GM12878 (cell line): Measurements from ENCODE around the gene PADI3. TPM values are rescaled to one million over a fixed set of nuclear protein-coding genes. Genes with fewer than 3 reads are reported as not detected.

Experiments
- ATAC-seq: fragments of 200-7000 bp; cut with Tn5 transposase; 3 replicates; pipeline ENCODE4 v1.9.1; 2020; ENCODE audit warnings: mild to moderate bottlenecking, moderate library complexity
- BruUV-seq: library from RNA; stranded (reverse); fragments of 400-500 nt; replicated peaks from 2 replicates; lab custom pipeline; 2021; lab: Mats Ljungman, UMichigan
- CTCF ChIA-PET: fragments of 300-600 bp; sonication (Branson Sonifier 250); formaldehyde crosslinking; extraction: SDS; loops from one replicate; lab custom pipeline; 2021; ENCODE audit warnings: inconsistent platforms; lab: Yijun Ruan, JAX
- POLR2A ChIA-PET: fragments of 350-600 bp; formaldehyde crosslinking; extraction: SDS; loops from one replicate; lab custom pipeline; 2021; ENCODE audit warnings: inconsistent platforms; lab: Charles Lee
- RAD21 ChIA-PET: fragments of 300-600 bp; sonication (Branson Sonifier 250); formaldehyde crosslinking; loops from one replicate; lab custom pipeline; 2023; ENCODE audit warnings: antibody characterized with exemption; ENCODE audit not compliant: unreplicated experiment; lab: Charles Lee
- SMC1A ChIA-PET: fragments of 300-600 bp; sonication (Branson Sonifier 250); formaldehyde crosslinking; loops from one replicate; lab custom pipeline; 2023; ENCODE audit not compliant: unreplicated experiment, uncharacterized antibody; lab: Charles Lee
- DNase-seq: peaks from one replicate; pipeline ENCODE4 v3.0.0-alpha.2; 2011; ENCODE audit warnings: low read depth, low spot score
- FAIRE-seq: peaks from 3 replicates; lab custom pipeline; 2011; peaks lifted over from hg19 to GRCh38; lab: Jason Lieb, UNC
- H2AFZ ChIP-seq: 2 replicates; pipeline ENCODE4 v1.6.0; 2011; ENCODE audit warnings: low read depth, low read length, control low read depth; ENCODE audit not compliant: control insufficient read depth
- H3K27ac ChIP-seq: 2 replicates; pipeline ENCODE4 v1.5.1; 2011; ENCODE audit warnings: control low read depth; ENCODE audit not compliant: control insufficient read depth, insufficient read depth
- H3K27me3 ChIP-seq, 2 experiments: replicated peaks in 1 of 2; 2 replicates each; pipeline versions ENCODE4 v1.6.0 to v1.6.1; 2011; ENCODE audit warnings: low read length in 1 of 2; ENCODE audit not compliant: control insufficient read depth in 2 of 2, insufficient read depth in 2 of 2
- H3K36me3 ChIP-seq, 2 experiments: 2 replicates each; pipeline ENCODE4 v1.5.1; 2011; ENCODE audit warnings: low read length in 1 of 2; ENCODE audit not compliant: control insufficient read depth in 2 of 2, insufficient read depth in 2 of 2
- H3K4me1 ChIP-seq: 2 replicates; pipeline ENCODE4 v1.6.1; 2011; ENCODE audit warnings: mild to moderate bottlenecking, low read length, moderate library complexity, mixed read lengths; ENCODE audit not compliant: control insufficient read depth, insufficient read depth
- H3K4me2 ChIP-seq: 2 replicates; pipeline ENCODE4 v1.6.0; 2011; ENCODE audit warnings: control low read depth; ENCODE audit not compliant: control insufficient read depth, insufficient read depth
- H3K4me3 ChIP-seq: fragments of 200-600 bp; sonication (generic); 2 replicates; pipeline ENCODE4 v1.5.1; 2016
- H3K79me2 ChIP-seq: 2 replicates; pipeline ENCODE4 v1.6.0; 2011; ENCODE audit warnings: low read length; ENCODE audit not compliant: control insufficient read depth, insufficient read depth
- H3K9ac ChIP-seq: 2 replicates; pipeline ENCODE4 v1.8.0; 2011; ENCODE audit warnings: low read length, control low read depth, mixed read lengths; ENCODE audit not compliant: control insufficient read depth, insufficient read depth
- H3K9me3 ChIP-seq: replicated peaks from 3 replicates; pipeline ENCODE4 v1.5.1; 2011; ENCODE audit warnings: mild to moderate bottlenecking, low read length; ENCODE audit not compliant: control insufficient read depth, insufficient read depth
- H4K20me1 ChIP-seq: 2 replicates; pipeline ENCODE4 v1.6.0; 2011; ENCODE audit not compliant: control insufficient read depth, insufficient read depth
- BMI1 ChIP-seq: fragments of 450-650 bp; IDR thresholded peaks from 2 replicates; pipeline ENCODE4 v1.6.1; 2016; ENCODE audit warnings: mild to moderate bottlenecking, moderate library complexity, borderline replicate concordance
- CBFB ChIP-seq: IDR thresholded peaks from 2 replicates; pipeline ENCODE4 v1.6.1; 2016; ENCODE audit warnings: antibody characterized with exemption, low read depth
- CHD4 ChIP-seq: fragments of 200-600 bp; sonication (generic); IDR thresholded peaks from 2 replicates; pipeline ENCODE4 v1.6.1; 2016; ENCODE audit warnings: mild to moderate bottlenecking
- EGR1 ChIP-seq, 2 experiments: IDR thresholded peaks; 1 replicate in 1 of 2; 2 replicates in 1 of 2; pipeline ENCODE4 v1.6.1; 2011 to 2012; ENCODE audit warnings: low read depth in 2 of 2, low read length in 2 of 2, borderline replicate concordance in 1 of 2, mild to moderate bottlenecking in 1 of 2, moderate library complexity in 1 of 2
- JUND ChIP-seq: IDR thresholded peaks from 2 replicates; pipeline ENCODE4 v1.6.1; 2012; ENCODE audit warnings: low read depth, mild to moderate bottlenecking, low read length, improper control_type of control experiment, moderate library complexity
- MXI1 ChIP-seq: fragments of 150-350 bp; IDR thresholded peaks from 2 replicates; pipeline ENCODE4 v1.6.1; 2011; ENCODE audit warnings: low read depth, mild to moderate bottlenecking, inconsistent platforms, low read length, improper control_type of control experiment
- MYB ChIP-seq: fragments of 150-350 bp; IDR thresholded peaks from 2 replicates; pipeline ENCODE4 v1.6.1; 2014; ENCODE audit warnings: mild to moderate bottlenecking, low read depth, low read length, borderline replicate concordance
- PML ChIP-seq: IDR thresholded peaks from 2 replicates; pipeline ENCODE4 v1.6.1; 2012; ENCODE audit warnings: low read length, inconsistent platforms
- POU2F2 ChIP-seq: IDR thresholded peaks from 3 replicates; pipeline ENCODE4 v1.6.1; 2011; ENCODE audit warnings: low read depth, mild to moderate bottlenecking, low read length, borderline replicate concordance
- SMAD1 ChIP-seq: fragments of 450-650 bp; IDR thresholded peaks from 2 replicates; pipeline ENCODE4 v1.6.1; 2018; ENCODE audit warnings: mild to moderate bottlenecking, low read depth; ENCODE audit not compliant: partially characterized antibody
- SMAD5 ChIP-seq: IDR thresholded peaks from 2 replicates; pipeline ENCODE4 v1.6.1; 2016; ENCODE audit warnings: antibody characterized with exemption, low read depth
- SMARCA5 ChIP-seq: fragments of 450-650 bp; IDR thresholded peaks from 2 replicates; pipeline ENCODE4 v1.6.1; 2017; ENCODE audit warnings: mild to moderate bottlenecking
- SPI1 ChIP-seq: IDR thresholded peaks from 2 replicates; pipeline ENCODE4 v1.6.1; 2011; ENCODE audit warnings: low read depth, mild to moderate bottlenecking, low read length, moderate library complexity, borderline replicate concordance; ENCODE audit not compliant: insufficient read depth
- SUPT20H ChIP-seq: IDR thresholded peaks from 2 replicates; pipeline ENCODE4 v1.6.1; 2011; ENCODE audit warnings: low read depth, mild to moderate bottlenecking, low read length, moderate library complexity, borderline replicate concordance; ENCODE audit not compliant: control insufficient read depth
- WGBS: methylation state at CpG from one replicate; pipeline ENCODE4 v1.1.6; 2016; ENCODE audit warnings: low lambda C conversion rate; ENCODE audit not compliant: insufficient replicate concordance, insufficient coverage; ENCODE audit errors: missing lambda C conversion rate; 5-methylcytosine and 5-hydroxymethylcytosine counted together
- in situ Hi-C: fragments of 300-500 bp; cut with MboI; formaldehyde crosslinking; loops from 9 replicates; pipeline ENCODE4 v1.14.3; 2018; ENCODE audit warnings: mixed read lengths
- intact Hi-C: fragments of 100-400 bp; cut with micrococcal nuclease; formaldehyde crosslinking; loops from one replicate; pipeline ENCODE4 v1.14.2; 2022; ENCODE audit not compliant: unreplicated experiment
- polyA plus RNA-seq, 11 experiments: library from polyadenylated mRNA; depleted of rRNA in 4 of 11; unstranded in 6 of 11; stranded (reverse) in 5 of 11; fragments of >200 nt; fragmentation: Nextera tagmentation in 4 of 11; fragmentation: Illumina TruSeq in 1 of 11; extraction: Ambion mirVana in 4 of 11; extraction: Trizol in 1 of 11; gene quantifications; 1 replicate in 1 of 11; 2 replicates in 10 of 11; pipeline versions ENCODE4 v1.2.1 to v1.2.3, GENCODE V29; 2011 to 2016; ENCODE audit warnings: inconsistent platforms in 2 of 11, missing spikeins in 2 of 11, low read depth in 1 of 11
- total RNA-seq, 4 experiments: library from RNA; depleted of rRNA in 3 of 4; stranded (reverse); fragments of >200 nt in 3 of 4; fragmentation: Illumina TruSeq in 1 of 4; extraction: Trizol in 1 of 4; gene quantifications; 2 replicates each; pipeline versions ENCODE4 v1.2.1 to v1.2.3, GENCODE V29; 2013 to 2021
- TF ChIP-seq, protein P1 (sequence below): IDR thresholded peaks from 2 replicates; pipeline ENCODE4 v1.6.1; 2011; ENCODE audit warnings: mild to moderate bottlenecking, low read depth, low read length, moderate library complexity; ENCODE audit not compliant: insufficient replicate concordance
- TF ChIP-seq, protein P2 (sequence below): fragments of 450-650 bp; IDR thresholded peaks from 2 replicates; pipeline ENCODE4 v1.6.1; 2017; ENCODE audit warnings: borderline replicate concordance
- TF ChIP-seq, protein P3 (sequence below): fragments of 450-650 bp; IDR thresholded peaks from 2 replicates; pipeline ENCODE4 v1.6.1; 2017; ENCODE audit warnings: mild to moderate bottlenecking
- TF ChIP-seq, protein P4 (sequence below): IDR thresholded peaks from 2 replicates; pipeline ENCODE4 v1.6.1; 2011; ENCODE audit warnings: borderline replicate concordance, low read depth, mild to moderate bottlenecking, moderate library complexity, mixed read lengths, low read length; ENCODE audit not compliant: insufficient read depth; ENCODE audit errors: extremely low read length

Gene PADI3
- total and polyA plus RNA-seq, 10 of the 15 experiments (the other 5 are each of a cell fraction or from before 2014, with no cell fraction given), result 0.01 TPM; not detected in 9

DNA sequence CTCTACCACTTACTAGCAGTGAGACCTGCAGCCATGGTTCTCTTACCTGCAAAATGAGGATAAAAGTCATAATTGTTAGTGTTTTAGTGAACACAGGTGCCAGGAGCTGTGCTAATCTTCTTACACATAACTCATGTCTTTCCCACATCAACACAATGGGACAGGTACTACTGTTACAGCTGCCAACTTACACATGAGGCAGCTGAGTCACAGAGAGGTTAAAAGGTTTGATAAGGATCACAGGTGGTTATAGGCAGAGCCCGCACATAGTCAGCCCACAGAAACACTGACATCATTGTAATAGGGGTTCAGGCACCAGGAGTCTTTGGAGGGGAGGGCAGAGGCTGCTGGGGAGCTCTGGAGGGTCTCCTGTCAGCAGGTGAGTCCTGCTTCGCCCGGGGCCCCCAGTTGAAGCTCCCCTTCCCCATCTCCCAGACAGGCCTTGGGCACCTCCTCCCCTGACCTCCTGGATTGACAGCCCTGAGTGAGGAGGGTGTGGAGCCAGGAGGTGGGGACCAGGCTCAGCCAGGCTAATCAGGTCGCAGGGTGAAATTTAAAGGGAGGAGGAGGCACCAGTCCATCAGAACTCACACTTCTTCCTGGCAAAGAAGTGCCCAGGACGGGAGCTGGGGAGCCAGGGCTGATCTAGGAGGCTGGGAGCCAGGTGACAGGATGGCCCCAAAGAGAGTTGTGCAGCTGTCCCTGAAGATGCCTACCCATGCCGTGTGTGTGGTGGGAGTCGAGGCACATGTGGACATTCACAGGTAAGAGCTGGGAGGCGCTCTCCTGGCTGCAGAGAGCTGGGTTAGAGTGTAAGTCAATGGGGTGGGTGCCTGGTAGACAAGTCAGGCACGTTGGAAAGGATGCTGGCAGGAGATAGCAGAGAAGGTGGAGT lies 44.1 kb upstream of the PADI3 start, which contains the start of gene PADI1:
Gene PADI1, plus strand, starts transcription at position 583 of the 895 bp plus-strand sequence. Its CDS starts 90 bp downstream, at position 673.
- H3K4me1 ChIP-seq, result peaks cover 14% of the 10 kb centered on the region
- TF ChIP-seq, protein P1, sequence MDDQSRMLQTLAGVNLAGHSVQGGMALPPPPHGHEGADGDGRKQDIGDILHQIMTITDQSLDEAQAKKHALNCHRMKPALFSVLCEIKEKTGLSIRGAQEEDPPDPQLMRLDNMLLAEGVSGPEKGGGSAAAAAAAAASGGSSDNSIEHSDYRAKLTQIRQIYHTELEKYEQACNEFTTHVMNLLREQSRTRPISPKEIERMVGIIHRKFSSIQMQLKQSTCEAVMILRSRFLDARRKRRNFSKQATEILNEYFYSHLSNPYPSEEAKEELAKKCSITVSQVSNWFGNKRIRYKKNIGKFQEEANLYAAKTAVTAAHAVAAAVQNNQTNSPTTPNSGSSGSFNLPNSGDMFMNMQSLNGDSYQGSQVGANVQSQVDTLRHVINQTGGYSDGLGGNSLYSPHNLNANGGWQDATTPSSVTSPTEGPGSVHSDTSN, result no peak
- TF ChIP-seq EGR1 (IDR thresholded peaks at IDR 0.05; ENCODE audit: borderline replicate concordance in 1 of 2, low read depth in 2 of 2, low read length in 2 of 2) (no peak), SMAD1 (no peak), BMI1 (no peak), SMAD5 (no peak), MYB (no peak), POU2F2 (no peak), CHD4 (no peak), MXI1 (no peak), SPI1 (no peak), PML (no peak), CBFB (no peak), JUND (no peak), SUPT20H (no peak), SMARCA5 (no peak)
- TF ChIP-seq, protein P2, sequence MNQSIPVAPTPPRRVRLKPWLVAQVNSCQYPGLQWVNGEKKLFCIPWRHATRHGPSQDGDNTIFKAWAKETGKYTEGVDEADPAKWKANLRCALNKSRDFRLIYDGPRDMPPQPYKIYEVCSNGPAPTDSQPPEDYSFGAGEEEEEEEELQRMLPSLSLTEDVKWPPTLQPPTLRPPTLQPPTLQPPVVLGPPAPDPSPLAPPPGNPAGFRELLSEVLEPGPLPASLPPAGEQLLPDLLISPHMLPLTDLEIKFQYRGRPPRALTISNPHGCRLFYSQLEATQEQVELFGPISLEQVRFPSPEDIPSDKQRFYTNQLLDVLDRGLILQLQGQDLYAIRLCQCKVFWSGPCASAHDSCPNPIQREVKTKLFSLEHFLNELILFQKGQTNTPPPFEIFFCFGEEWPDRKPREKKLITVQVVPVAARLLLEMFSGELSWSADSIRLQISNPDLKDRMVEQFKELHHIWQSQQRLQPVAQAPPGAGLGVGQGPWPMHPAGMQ, result no peak
- TF ChIP-seq, protein P3, sequence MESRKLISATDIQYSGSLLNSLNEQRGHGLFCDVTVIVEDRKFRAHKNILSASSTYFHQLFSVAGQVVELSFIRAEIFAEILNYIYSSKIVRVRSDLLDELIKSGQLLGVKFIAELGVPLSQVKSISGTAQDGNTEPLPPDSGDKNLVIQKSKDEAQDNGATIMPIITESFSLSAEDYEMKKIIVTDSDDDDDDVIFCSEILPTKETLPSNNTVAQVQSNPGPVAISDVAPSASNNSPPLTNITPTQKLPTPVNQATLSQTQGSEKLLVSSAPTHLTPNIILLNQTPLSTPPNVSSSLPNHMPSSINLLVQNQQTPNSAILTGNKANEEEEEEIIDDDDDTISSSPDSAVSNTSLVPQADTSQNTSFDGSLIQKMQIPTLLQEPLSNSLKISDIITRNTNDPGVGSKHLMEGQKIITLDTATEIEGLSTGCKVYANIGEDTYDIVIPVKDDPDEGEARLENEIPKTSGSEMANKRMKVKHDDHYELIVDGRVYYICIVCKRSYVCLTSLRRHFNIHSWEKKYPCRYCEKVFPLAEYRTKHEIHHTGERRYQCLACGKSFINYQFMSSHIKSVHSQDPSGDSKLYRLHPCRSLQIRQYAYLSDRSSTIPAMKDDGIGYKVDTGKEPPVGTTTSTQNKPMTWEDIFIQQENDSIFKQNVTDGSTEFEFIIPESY, result no peak
- TF ChIP-seq, protein P4, sequence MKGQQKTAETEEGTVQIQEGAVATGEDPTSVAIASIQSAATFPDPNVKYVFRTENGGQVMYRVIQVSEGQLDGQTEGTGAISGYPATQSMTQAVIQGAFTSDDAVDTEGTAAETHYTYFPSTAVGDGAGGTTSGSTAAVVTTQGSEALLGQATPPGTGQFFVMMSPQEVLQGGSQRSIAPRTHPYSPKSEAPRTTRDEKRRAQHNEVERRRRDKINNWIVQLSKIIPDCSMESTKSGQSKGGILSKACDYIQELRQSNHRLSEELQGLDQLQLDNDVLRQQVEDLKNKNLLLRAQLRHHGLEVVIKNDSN, result no peak
- TF ChIP-seq, all 136 proteins: peak for 0
- Histone ChIP-seq H3K4me3 (no peak within 1 kb of the TSS), H3K4me2 (no peak within 1 kb of the TSS), H3K79me2 (no peaks in the 10 kb centered on the region), H2AFZ (no peak within 1 kb of the TSS), H3K9me3 (no peaks in the 10 kb centered on the region), H3K9ac (no peak within 1 kb of the TSS), H4K20me1 (no peaks in the 10 kb centered on the region), H3K27me3 (no peaks in the 10 kb centered on the region; a peak in 1 of 4 replicates), H3K36me3 (no peaks in the 10 kb centered on the region), H3K27ac (no peak within 1 kb of the TSS)
- POLR2A ChIA-PET, result no interaction called here
- DNase-seq (no peak), ATAC-seq (no peak), FAIRE-seq (no peak)
- CTCF ChIA-PET, result interaction anchor here (1.1 to 3.4 kb wide), 2 partner anchors 80 to 235 kb away, joined by 3 to 18 read pairs; no protein-coding TSS in a partner anchor
- 35% methylated on average over 9 of the region's 9 CpGs for WGBS
- RAD21 ChIA-PET, result interaction anchor here (0.6 to 1.1 kb wide), 3 partner anchors 63 to 84 kb away, joined by 3 to 4 read pairs (median 3); no protein-coding TSS in a partner anchor
- intact Hi-C loops (no loop called here), in situ Hi-C loops (no loop called here)
- SMC1A ChIA-PET, result no interaction called here
- no TSS peak for BruUV-seq
